ENCODE data around the gene GNG7. TPM values are rescaled to one million over a fixed set of nuclear protein-coding genes. Genes with fewer than 3 reads are reported as not detected.

GNG7 gene
- polyA plus RNA-seq, 1 donor (not counting 4 experiments of a cell fraction or from before 2014, with no cell fraction given), result 0.01 TPM

DNA sequence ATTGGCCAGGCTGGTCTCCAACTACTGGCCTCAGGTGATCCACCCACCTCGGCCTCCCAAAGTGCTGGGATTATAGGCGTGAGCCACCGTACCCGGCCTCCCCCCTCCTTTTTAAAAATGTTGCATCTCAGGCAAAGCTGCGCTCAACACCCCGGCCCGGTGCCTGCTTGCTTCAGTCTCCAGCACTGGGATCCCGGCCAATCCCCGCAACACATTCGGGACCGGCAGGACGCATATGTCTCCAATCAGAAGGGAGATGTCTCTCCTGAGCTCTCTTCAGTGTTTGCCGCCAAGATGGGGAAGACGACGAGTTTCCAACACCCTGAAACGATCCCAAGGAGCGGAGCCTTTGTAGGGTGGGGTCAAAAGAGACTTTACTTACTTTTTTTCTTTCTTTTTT, 16.1 kb downstream of the GNG7 start:
- FAIRE-seq (no peak), DNase-seq (ENCODE audit: low read depth, low spot score) (no peak)
- H3K4me2 ChIP-seq (ENCODE audit: control insufficient read depth, extremely low read depth, insufficient read depth, low read depth, low read length), result no peak overlapping the region
- H3K27me3 ChIP-seq (ENCODE audit: control insufficient read depth, extremely low read depth, insufficient read depth, low read length), result no peaks in the 10 kb centered on the region
- dilution Hi-C loops (cut with MboI; ENCODE audit: extremely low pct_ligation_motif_present, low sequenced_read_pairs), result no loop called here
- no peaks in the 10 kb centered on the region for H3K4me1 ChIP-seq (ENCODE audit: control insufficient read depth, extremely low read depth, insufficient read depth, low read length)
- no peaks in the 10 kb centered on the region for H4K20me1 ChIP-seq (ENCODE audit: control insufficient read depth, extremely low read depth, insufficient read depth, low read length)
- H3K9ac ChIP-seq (ENCODE audit: control insufficient read depth, extremely low read depth, insufficient read depth, low read length), result no peak overlapping the region
- no peaks in the 10 kb centered on the region for H3K79me2 ChIP-seq (ENCODE audit: control insufficient read depth, insufficient read depth, low read length)
- H3K36me3 ChIP-seq (ENCODE audit: control insufficient read depth in 2 of 2, extremely low read depth in 1 of 2, insufficient read depth in 2 of 2, low read length in 2 of 2), result no peaks in the 10 kb centered on the region
- no peak overlapping the region for H2AFZ ChIP-seq (ENCODE audit: control insufficient read depth, low read length)
- no peaks in the 10 kb centered on the region for H3K9me1 ChIP-seq (ENCODE audit: control insufficient read depth, extremely low read depth, insufficient read depth, low read length)
- TF ChIP-seq EZH2 (IDR thresholded peaks at IDR 0.05; ENCODE audit: low read length), result no peak
- no peaks in the 10 kb centered on the region for H3K9me3 ChIP-seq (ENCODE audit: control insufficient read depth, low read depth, low read length)
- H3K4me3 ChIP-seq (ENCODE audit: control insufficient read depth in 2 of 3, extremely low read depth in 1 of 3, insufficient read depth in 2 of 3, low read depth in 1 of 3, low read length in 3 of 3), result no peak overlapping the region
- H3K27ac ChIP-seq (ENCODE audit: control insufficient read depth, insufficient read depth, low read length), result no peak overlapping the region

DNA sequence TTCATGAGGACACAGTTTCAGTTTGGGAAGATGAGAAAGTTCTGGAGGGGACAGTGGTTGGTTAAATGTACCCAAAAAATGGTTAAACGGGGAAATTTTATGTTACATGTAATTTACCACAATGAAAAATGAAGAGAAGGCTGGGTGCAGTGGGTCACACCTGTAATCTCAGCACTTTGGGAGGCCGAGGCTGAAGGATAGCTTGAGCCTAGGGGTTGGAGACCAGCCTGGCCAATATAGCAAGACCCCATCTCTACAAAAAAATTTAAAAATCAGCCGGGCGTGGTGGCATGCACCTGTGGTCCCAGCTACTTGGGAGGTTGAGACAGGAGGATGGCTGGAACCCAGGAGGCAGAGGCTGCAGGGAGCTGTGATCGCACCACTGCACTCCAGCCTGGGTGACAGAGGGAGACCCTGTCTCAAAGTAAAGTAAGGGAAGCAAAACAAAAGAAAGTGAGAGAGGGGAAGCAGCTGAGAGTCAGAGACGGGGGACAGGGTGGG, 17.2 kb downstream of the GNG7 start:
- H3K4me3 ChIP-seq (ENCODE audit: control insufficient read depth in 2 of 3, extremely low read depth in 1 of 3, insufficient read depth in 2 of 3, low read depth in 1 of 3, low read length in 3 of 3), result no peak overlapping the region
- H3K4me1 ChIP-seq (ENCODE audit: control insufficient read depth, extremely low read depth, insufficient read depth, low read length), result no peaks in the 10 kb centered on the region
- H3K4me2 ChIP-seq (ENCODE audit: control insufficient read depth, extremely low read depth, insufficient read depth, low read depth, low read length), result no peak overlapping the region
- dilution Hi-C loops (cut with MboI; ENCODE audit: extremely low pct_ligation_motif_present, low sequenced_read_pairs), result no loop called here
- no peaks in the 10 kb centered on the region for H4K20me1 ChIP-seq (ENCODE audit: control insufficient read depth, extremely low read depth, insufficient read depth, low read length)
- H2AFZ ChIP-seq (ENCODE audit: control insufficient read depth, low read length), result no peak overlapping the region
- FAIRE-seq (no peak), DNase-seq (ENCODE audit: low read depth, low spot score) (no peak)
- no peaks in the 10 kb centered on the region for H3K79me2 ChIP-seq (ENCODE audit: control insufficient read depth, insufficient read depth, low read length)
- H3K36me3 ChIP-seq (ENCODE audit: control insufficient read depth in 2 of 2, extremely low read depth in 1 of 2, insufficient read depth in 2 of 2, low read length in 2 of 2), result no peaks in the 10 kb centered on the region
- no peaks in the 10 kb centered on the region for H3K9me1 ChIP-seq (ENCODE audit: control insufficient read depth, extremely low read depth, insufficient read depth, low read length)
- no peak overlapping the region for H3K9ac ChIP-seq (ENCODE audit: control insufficient read depth, extremely low read depth, insufficient read depth, low read length)
- TF ChIP-seq EZH2 (IDR thresholded peaks at IDR 0.05; ENCODE audit: low read length), result no peak
- TF ChIP-seq, protein P1, sequence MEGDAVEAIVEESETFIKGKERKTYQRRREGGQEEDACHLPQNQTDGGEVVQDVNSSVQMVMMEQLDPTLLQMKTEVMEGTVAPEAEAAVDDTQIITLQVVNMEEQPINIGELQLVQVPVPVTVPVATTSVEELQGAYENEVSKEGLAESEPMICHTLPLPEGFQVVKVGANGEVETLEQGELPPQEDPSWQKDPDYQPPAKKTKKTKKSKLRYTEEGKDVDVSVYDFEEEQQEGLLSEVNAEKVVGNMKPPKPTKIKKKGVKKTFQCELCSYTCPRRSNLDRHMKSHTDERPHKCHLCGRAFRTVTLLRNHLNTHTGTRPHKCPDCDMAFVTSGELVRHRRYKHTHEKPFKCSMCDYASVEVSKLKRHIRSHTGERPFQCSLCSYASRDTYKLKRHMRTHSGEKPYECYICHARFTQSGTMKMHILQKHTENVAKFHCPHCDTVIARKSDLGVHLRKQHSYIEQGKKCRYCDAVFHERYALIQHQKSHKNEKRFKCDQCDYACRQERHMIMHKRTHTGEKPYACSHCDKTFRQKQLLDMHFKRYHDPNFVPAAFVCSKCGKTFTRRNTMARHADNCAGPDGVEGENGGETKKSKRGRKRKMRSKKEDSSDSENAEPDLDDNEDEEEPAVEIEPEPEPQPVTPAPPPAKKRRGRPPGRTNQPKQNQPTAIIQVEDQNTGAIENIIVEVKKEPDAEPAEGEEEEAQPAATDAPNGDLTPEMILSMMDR (optimal IDR thresholded peaks at IDR 0.05 in 1 of 3, IDR thresholded peaks at IDR 0.05 in 1 of 3, conservative IDR thresholded peaks at IDR 0.05 in 1 of 3; ENCODE audit: extremely low read depth in 1 of 3, insufficient read depth in 2 of 3, low read length in 3 of 3), result no peak
- H3K27ac ChIP-seq (ENCODE audit: control insufficient read depth, insufficient read depth, low read length), result no peak overlapping the region
- H3K9me3 ChIP-seq (ENCODE audit: control insufficient read depth, low read depth, low read length), result no peaks in the 10 kb centered on the region
- no peaks in the 10 kb centered on the region for H3K27me3 ChIP-seq (ENCODE audit: control insufficient read depth, extremely low read depth, insufficient read depth, low read length)

DNA sequence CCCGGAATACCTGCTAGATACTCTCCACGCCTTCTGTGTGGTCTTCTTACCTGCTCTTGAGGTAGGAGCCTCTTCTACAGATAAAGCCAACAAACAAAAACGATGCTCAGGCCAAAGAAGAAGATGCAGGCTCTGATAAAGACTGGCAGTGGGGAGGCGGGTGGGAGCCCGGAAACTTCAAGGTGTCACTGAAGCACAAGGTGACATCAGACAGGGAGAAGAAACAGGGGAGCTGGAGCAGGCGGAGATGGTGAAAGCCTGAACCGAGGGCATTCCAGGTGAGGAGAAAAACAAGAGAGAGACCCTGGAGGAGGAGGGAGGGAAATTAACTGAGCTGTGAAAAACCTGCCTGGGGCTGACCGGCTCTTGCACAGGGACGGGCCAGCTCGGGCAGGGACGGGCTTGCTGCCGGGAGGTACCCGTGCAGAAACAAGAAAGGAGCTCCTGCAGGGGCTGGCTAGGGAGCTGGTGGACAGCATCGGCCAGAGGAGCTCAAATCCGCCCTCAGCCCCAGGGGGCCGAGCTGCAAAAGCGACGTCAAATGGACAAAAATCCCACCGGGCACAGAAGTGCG, 19.0 kb downstream of the GNG7 start:
- H3K79me2 ChIP-seq (ENCODE audit: control insufficient read depth, insufficient read depth, low read length), result no peaks in the 10 kb centered on the region
- no peak for FAIRE-seq
- H3K9ac ChIP-seq (ENCODE audit: control insufficient read depth, extremely low read depth, insufficient read depth, low read length), result no peak overlapping the region
- no peak overlapping the region for H3K4me2 ChIP-seq (ENCODE audit: control insufficient read depth, extremely low read depth, insufficient read depth, low read depth, low read length)
- no peak overlapping the region for H3K4me3 ChIP-seq (ENCODE audit: control insufficient read depth in 2 of 3, extremely low read depth in 1 of 3, insufficient read depth in 2 of 3, low read depth in 1 of 3, low read length in 3 of 3)
- no peaks in the 10 kb centered on the region for H3K9me3 ChIP-seq (ENCODE audit: control insufficient read depth, low read depth, low read length)
- no peaks in the 10 kb centered on the region for H4K20me1 ChIP-seq (ENCODE audit: control insufficient read depth, extremely low read depth, insufficient read depth, low read length)
- H3K27me3 ChIP-seq (ENCODE audit: control insufficient read depth, extremely low read depth, insufficient read depth, low read length), result no peaks in the 10 kb centered on the region
- DNase-seq (ENCODE audit: low read depth, low spot score), result no peak
- no peak overlapping the region for H2AFZ ChIP-seq (ENCODE audit: control insufficient read depth, low read length)
- H3K36me3 ChIP-seq (ENCODE audit: control insufficient read depth in 2 of 2, extremely low read depth in 1 of 2, insufficient read depth in 2 of 2, low read length in 2 of 2), result no peaks in the 10 kb centered on the region
- H3K9me1 ChIP-seq (ENCODE audit: control insufficient read depth, extremely low read depth, insufficient read depth, low read length), result no peaks in the 10 kb centered on the region
- dilution Hi-C loops (cut with MboI; ENCODE audit: extremely low pct_ligation_motif_present, low sequenced_read_pairs), result no loop called here
- H3K4me1 ChIP-seq (ENCODE audit: control insufficient read depth, extremely low read depth, insufficient read depth, low read length), result no peaks in the 10 kb centered on the region
- no peak overlapping the region for H3K27ac ChIP-seq (ENCODE audit: control insufficient read depth, insufficient read depth, low read length)
- TF ChIP-seq, protein P1 (optimal IDR thresholded peaks at IDR 0.05 in 1 of 3, IDR thresholded peaks at IDR 0.05 in 1 of 3, conservative IDR thresholded peaks at IDR 0.05 in 1 of 3; ENCODE audit: extremely low read depth in 1 of 3, insufficient read depth in 2 of 3, low read length in 3 of 3), result no peak
- TF ChIP-seq EZH2 (IDR thresholded peaks at IDR 0.05; ENCODE audit: low read length), result no peak
